8988T (cell line): Measurements from ENCODE around the gene KCNQ5.

Source experiments
- DNase-seq: peaks from one replicate; pipeline ENCODE4 v3.0.0; 2011

The KCNQ5 gene

DNA sequence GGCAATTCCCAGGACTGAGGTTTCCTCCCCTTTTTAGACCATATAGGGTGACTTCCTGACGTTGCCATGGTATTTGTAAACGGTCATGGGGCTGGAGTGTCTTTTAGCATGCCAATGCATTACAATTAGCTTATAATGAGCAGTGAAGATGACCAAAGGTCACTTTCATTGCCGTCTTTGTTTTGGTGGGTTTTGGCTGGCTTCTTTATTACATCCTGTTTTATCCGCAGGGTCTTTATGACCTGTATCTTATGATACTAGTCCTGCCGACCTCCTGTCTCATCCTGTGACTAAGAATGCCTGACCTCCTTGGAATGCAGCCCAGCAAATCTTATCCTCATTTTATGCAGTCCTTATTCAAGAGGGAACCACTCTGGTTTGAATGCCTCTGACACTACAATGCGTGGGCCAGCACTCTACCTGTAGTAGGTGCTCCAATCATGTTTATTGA lies 190.1 kb downstream of the KCNQ5 start:
- no peak for DNase-seq

DNA sequence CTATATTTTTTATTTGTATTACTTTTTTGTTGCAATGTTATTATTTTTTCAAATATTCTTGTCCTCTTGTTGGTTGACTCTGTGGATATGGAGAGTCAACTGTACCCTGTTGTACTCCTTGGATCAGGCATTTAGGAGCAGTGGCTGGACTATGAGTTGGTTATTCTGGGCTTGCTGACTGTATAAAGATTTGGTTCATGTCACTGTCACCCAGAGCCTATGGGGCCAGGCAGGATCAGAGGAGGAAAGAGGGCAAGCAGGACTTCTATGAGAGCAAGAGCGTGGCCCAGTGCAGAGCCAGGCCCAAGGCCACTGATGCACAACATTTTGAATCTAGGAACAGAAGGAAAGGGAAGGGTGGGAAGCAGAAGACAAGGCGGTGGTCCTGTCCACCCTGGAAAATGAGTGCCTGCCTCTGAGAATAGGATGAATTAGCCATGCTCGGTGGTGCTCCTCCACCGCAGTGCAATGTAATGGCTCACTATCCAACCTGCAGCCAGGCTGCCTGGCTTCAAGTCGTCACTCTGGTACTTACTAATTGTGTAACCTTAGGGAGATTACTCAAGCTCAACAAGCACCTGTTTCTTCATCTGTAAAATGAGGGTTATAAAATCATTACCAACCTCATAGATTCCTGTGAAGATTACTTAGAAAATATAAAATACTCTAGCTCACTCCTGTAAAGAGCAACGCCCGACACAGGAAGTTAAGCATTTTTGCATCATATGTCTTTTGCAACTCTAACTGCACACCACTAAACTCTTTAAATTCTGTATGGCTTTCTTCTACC lies 192.1 kb downstream of the KCNQ5 start:
- no peak for DNase-seq

DNA sequence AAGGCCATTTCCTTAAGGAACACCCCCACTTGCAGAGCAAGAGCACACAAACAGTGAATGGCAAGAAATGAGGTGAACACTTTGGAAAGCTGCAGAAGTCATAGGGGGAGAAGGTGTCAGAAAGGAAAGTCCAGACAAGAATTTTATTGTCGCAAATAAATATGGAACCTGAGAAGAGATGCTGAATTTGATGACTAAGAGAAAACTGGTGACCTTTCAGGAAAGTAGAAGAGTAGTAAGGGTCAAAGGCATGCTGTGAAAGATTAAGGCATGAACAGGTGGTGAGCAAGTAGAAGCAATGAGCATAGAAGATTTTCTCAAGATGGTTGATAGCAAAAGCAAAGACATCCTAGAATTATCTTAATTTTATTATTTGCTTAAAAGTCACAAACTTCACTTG lies 194.2 kb downstream of the KCNQ5 start:
- no peak for DNase-seq

DNA sequence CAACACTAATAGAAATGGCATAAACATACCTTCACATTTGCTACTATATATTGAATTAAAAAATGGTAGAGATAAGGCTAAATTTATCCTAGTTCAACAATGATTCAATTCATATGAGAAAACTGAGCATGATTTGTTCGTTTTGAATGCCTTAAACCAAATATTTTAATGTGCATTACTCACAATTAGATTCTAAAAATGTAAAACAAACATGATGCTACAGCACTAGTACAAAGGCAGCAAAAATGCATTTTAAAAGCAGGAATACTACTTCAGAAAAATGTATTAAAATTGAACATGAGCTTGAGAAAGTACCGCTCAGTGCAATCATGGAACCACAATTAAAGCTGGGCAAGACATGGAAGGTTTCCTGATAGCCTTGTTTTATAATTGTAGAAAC lies 195.3 kb downstream of the KCNQ5 start:
- DNase-seq, result no peak

DNA sequence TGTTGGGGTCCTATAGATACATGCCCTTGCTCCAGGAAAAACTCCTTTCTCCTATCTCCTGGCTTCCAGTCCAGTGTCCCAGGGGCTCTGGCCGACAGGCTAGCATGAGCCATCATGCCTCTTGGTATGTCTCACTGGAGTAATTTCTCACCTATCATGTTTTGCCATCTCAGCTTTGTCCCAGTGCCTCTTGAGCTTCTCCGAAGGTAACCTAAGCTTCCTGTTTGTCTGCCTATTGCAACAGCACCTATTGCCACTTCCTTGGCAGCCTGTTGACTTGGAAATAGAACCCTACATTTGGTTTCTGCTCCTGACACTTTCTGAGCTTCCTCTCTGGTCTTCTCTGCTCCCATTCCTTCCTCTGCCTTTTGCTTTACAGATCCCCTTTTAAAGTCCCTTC lies 197.7 kb downstream of the KCNQ5 start:
- DNase-seq, result no peak

DNA sequence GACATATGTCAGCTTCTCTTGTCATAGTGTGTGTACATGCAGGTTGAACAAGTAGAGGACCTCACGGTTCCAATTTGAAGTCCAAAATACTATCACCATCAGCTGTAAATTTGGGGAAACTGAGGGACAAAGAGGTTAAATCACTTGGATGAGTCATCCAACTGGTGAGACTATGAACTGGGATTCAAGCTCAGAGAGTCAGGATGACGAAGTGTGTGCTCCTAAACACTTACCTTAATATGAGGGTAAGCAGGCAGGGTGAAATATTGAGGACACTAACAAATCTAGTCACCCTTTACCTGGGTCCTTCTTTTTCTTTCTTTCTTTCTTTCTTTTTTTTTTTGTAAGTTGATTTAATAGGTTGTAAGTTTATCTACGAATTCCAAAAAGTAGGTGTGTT lies 198.3 kb downstream of the KCNQ5 start:
- no peak for DNase-seq

DNA sequence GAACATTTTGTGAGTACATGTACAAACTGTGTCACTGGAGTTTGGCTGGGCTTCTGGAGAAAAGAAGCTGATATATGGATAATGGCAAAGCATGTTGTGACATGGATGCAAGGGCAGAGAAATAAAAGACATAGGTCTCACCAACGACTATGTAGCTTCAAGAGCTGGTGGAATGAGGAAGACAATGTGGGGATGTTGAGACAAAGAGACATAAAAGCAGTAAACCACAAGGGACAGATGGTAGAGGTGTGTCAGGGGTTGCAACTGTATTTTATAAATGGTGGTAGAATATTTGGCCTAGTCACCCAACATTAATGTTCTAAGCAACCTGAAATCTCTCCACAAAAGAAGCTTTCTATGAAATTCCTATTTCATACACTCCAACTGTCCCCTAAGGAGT lies 199.0 kb downstream of the KCNQ5 start:
- no peak for DNase-seq

DNA sequence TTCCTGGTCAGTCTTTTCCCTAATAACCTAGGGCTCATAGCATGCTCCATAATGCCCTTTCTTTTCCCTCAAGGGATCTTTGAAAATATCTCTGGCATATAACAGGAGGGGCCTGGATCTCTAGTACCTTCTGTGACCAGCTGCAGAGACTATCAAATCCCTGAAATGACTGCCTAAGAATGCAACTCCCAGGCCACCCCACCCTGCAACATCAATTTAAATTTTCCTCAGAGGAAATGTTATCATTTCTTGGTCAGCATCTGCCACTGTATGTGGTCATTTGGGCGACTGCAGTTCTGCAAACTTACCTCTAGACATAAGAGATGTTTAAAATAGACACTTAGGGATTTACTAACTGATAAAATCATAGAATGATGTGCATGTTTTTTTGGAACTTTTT lies 200.2 kb downstream of the KCNQ5 start:
- no peak for DNase-seq

DNA sequence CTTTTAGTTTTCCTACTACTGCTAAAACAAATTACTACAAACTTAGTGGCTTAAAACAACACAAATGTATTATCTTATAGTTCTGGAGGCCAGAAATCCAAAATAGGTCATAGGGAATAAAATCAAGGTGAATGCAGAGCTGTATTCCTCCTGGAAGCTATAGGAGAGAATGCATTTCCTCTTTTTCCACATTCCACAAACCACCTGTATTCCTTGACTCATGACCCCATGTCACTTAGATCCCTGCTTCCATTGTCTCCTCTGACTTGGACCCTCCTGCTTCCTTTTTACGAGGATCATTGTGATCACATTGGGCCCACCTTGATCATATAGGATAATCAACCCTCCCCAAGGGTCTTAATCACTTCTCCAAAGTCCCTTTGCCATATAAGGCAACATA lies 200.8 kb downstream of the KCNQ5 start:
- no peak for DNase-seq

DNA sequence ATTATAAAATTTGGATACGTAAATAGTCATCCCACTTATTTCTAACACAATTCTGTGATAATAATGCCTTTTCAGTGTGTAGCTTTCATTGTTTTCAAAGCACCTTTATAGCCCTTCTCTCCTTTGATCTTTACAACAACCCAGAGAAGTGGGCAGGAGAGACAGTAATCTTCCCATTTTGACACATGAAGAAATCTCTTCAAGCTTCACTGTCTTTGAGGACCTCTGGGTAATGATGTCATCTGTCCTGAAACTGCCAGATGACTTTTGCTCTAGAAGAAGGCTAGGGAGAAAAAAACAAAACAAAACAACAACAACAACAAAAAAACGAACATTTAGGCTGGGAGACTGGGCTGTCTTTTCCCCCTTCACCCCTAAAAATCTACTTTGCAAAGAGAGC lies 203.0 kb downstream of the KCNQ5 start:
- no peak for DNase-seq

DNA sequence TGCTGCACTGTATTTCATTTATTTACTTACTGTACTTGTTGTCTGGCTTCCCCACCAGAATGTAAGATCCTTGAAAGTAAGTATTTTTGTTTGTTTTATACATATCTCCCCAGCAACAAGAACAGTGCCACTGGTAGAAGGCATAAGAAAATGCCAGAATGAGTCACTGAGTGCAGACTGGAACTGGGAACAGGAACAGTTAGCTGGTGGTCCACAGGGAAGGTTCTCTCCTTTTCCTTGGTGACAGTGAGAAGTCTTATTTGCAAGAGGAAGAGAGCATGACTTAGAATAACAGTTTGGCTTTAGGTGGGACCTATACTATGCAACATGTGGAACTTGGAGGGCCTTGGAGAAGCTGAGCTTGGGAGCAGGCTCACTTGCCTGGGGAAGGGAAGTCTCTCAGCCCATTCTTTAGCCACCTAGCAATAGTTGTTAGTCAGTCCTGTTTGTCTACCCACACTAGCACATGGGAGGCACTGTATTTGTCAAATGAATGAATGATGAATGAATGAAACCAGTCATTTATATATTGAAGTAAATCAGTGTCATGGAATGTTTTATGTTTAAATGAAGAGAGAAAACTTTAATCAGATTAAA lies 203.5 kb downstream of the KCNQ5 start:
- no peak for DNase-seq

DNA sequence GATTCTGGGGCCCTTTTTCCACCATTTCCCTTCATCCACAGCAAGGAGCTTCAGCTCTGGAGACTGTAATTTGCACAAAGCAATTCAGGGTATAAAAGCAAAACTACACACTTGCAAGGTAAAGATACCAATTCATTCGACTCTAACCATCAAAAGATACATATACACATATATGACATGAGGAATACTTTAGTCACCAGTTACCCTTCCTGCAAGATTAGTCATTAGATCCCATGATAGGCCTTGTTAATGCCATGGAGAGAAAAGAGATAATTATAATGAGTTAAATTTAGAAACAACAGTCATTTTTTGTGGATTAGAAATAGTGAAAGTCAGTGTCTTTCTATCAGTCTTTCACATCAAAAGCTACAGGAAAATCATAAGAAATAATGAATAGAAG lies 204.2 kb downstream of the KCNQ5 start:
- no peak for DNase-seq

DNA sequence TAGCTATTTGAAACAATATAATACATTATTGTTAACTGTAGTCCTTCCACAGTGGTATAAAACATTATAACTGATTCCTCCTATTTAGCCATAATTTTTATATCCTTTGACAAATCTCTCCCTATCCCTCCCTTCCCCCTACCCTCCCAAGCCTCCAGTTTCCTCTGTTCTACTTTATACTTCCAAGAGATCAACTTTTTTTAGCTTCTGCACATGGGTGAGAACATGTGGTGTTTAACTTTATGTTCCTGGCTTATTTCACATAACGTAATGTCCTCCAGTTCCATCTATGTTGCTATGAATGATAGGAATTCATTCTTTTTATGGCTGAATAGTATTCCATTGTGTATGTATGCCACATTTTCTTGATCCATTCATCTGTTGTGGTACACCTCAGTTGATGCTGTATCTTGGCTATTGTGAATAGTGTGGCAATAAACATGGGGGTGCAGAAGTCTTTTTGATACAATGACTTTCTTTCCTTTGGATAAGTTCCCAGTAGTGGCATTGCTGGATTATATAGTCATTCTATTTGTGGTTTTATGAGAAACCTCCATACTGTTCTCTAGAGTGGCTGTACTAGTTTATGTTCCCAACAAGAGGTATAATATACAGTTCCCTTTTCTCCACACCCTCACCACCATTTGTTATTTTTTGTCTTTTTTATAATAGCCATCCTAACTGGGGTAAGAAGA lies 205.0 kb downstream of the KCNQ5 start:
- no peak for DNase-seq

DNA sequence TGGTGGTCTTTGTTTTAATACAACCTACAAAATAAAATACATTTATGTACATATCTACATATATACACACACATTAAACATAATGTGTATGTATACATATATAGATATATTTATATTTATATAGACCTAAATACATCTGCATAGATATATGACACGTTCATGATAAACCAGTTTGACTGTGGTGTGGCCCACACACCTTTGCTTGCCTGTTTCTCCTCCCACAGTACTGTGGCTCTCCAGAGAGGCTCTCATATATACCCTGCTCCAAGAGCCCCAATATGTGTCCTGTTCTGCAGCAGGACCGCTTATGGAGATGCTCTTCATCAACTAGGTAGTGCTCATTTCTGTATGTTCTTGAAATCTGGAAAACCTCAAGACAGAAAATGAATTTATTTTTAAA lies 207.0 kb downstream of the KCNQ5 start:
- no peak for DNase-seq

DNA sequence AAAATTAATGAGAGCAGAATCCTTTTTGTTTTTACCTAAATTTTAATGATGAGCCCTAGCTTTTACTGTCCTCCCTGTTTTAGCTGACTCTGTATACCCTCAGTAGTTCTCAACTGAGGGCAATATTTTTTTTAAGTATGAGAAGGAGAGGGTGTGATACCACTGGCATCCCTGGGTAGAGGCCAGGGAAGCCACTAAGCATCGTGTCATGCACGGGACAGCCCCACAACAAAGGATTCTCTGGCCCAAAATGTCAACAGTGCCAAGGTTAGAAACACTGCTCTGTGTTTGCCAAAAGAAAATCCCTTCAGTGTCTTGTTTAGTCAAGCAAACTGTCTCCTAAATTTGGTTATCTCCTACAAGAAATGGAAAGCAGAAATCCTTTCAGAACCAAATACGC lies 210.4 kb downstream of the KCNQ5 start:
- DNase-seq, result no peak

DNA sequence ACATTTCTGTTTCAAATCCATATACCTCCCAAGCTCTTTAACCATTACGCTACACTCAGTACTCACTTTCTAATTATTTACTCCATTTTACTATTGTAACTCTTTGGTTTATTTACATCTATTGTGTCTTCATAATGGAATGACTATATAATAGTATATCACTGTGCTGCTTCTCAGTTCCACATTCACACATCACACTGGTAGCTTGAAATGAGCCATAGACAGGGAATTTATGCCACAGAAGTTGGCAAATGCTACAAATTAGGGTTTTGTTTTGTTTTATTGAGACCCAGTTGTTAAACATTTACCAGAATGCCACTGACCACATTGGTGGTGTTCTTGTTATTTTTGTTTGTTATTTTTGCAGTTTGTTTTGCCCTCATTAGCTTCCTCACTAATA lies 213.9 kb downstream of the KCNQ5 start:
- no peak for DNase-seq

DNA sequence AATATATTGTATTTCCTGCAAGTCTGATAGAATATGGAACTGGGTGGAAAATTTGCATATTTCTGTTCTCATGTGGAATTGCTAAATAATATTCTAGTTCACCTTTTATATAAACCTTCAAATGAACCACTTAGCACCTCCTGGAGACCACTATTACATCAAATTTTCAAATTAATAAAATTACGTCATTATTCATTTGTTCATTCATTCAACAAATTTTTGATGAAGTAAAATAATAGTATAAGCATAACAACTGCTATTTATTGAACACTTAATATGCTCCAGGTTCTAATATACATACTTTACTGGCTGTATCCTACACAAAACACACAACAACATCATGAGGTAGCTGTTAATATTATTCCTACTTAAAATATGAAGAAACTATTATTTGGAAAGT lies 215.1 kb downstream of the KCNQ5 start:
- DNase-seq, result no peak

DNA sequence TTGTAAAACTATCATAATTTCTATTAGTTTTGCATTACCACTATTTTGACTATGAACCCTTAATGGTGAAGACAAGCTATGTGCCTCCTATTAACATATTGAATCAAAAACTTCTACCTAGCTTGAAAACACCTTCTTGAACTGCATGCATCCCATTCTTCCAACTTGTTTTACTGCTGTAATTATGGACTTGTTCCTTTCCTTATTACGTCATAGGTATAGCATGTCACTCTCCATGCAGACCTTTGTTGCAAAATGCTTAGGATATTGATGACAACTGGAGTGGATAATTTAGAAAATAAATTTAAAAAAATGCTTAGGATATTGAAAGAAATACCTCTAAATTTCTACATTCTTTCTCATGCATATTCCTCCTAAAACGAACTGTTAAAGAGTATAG lies 219.3 kb downstream of the KCNQ5 start:
- DNase-seq, result no peak

DNA sequence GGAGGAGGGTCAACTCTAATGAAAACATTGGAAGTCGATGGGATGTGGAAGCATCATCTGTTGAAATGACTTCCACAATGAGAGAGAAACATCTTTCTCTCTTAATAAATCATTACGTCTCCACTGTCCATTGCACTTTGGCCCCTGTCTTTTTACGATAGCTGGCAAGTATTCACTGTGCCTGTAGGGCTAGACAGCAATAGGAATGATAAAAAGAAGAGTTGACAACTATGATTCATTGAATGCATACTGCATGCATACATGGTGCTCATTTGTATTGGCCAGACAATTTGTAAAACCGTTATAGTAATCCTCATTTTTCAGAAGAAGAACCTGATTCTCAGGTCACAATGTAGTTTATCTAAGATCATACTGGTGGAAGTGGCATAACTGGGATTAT lies 220.3 kb downstream of the KCNQ5 start:
- no peak for DNase-seq

DNA sequence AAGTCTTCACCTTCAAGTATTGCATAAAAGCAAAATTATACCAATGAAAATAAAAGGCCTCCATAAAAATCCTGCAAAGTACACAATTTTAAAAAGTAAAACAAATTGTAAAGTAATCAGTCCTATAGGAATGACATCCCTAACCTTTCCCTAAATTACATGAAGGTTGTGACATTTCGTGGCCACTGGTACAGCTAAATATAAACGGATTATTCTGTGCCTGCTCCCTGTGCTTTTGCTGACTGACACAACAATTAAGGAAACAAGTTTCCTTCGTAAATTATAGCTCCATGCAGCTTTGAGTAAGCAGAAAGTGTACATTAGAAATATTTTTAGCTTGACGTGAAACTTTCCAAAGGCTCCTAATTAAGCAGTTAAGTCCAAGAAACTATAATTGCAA lies 222.8 kb downstream of the KCNQ5 start:
- DNase-seq, result no peak

DNA sequence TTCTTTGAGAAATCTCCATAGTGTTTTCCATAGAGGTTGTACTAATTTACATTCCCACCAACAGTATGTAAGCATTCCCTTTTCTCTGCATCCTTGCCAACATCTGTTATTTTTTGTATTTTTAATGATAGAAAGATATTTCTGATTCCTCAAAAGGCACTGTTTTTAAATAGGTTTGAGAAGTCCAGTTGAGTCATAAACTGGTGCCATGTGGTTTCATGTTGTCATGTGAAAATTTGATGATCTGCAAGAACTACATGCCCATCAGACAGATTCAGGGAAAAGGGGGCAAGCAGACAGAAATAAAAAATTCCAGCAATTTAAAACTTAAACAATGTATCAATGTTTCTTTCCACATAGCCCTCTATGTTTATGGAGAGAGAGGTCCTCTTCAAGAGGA lies 227.5 kb downstream of the KCNQ5 start:
- no peak for DNase-seq

DNA sequence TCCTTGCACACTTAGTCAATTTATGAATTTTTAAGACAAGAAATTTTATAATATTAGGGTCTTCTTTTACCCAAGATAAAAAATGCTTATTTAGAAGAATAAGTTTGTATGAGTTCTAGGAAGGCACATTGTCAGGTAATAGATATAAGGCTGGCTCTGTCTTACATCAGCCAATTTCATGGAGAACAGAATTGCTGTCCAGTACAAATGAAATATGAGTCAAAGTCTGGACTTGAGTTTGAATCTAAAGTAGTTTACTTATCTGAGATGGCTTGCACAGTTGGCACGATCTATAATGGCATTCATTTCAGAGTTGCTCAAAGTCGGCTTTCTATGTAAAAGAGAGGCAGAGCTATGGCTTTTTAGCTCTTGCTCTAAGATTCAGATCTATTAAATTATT lies 228.2 kb downstream of the KCNQ5 start:
- no peak for DNase-seq

DNA sequence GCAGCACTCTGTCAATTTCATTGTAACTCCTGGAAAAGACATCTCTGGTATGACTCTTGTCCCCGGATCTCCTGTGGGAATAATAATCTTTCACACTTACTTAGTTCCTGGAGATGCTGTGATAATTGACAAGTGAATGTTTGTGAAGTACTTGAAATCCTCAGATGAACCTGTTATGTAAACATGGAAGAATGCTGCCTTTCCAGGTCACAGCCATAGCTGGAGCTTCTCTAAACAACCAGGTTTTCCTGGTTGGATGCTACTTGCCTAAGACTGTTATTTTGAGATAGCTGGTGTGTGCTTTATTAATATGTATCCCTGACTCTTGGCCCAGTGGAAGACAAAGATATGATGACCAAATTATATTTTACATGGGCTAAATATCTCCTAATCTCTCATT lies 228.6 kb downstream of the KCNQ5 start:
- no peak for DNase-seq

DNA sequence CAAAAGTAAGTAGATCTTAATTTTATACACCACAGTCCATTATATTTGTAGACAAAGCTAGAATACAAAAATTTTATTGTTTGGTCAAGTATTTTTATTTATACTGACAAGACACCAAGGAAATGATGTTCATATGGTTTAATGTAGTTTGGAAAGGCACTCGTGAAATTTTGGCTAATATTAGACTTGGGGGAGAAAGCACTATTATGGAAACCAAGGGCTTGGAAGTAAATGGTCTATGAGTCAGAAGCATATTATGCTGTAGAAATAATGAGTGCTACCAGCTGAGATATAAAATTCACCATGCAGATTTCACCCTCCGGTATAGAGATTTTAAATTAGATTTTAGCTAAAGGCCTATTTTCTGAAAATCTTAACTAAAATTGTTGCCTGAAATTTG lies 233.6 kb downstream of the KCNQ5 start:
- no peak for DNase-seq
